K562 (cell line): ENCODE measurements around the gene ADPRM.

Experiments
- CHD2 ChIP-seq: IDR thresholded peaks from 2 replicates; pipeline ENCODE4 v1.6.1; 2011; ENCODE audit warnings: low read depth, low read length
- RNF2 ChIP-seq: sonication (generic); IDR thresholded peaks from 2 replicates; pipeline ENCODE4 v1.6.1; 2016
- ZNF561 ChIP-seq: fragments of 450-650 bp; formaldehyde crosslinking; conservative IDR thresholded peaks from 2 replicates; pipeline ENCODE4 v1.4.0; 2020; ENCODE audit warnings: mild to moderate bottlenecking, moderate library complexity
- TF ChIP-seq, protein P1 (sequence below): sonication (generic); formaldehyde crosslinking; IDR thresholded peaks from 2 replicates; pipeline ENCODE4 v1.8.0; 2023; ENCODE audit warnings: mild to moderate bottlenecking, missing genetic modification reagents
- TF ChIP-seq, protein P2 (sequence below), 3 experiments: IDR thresholded peaks in 2 of 3; conservative IDR thresholded peaks in 1 of 3; 2 replicates each; pipeline ENCODE4 v1.5.1; 2011 to 2012; ENCODE audit warnings: low read length in 3 of 3, mild to moderate bottlenecking in 3 of 3, control low read depth in 2 of 3, improper control_type of control experiment in 1 of 3, inconsistent platforms in 1 of 3, low read depth in 1 of 3, mixed read lengths in 1 of 3, moderate library complexity in 1 of 3; ENCODE audit not compliant: insufficient read depth in 2 of 3

GRCh38 chr17:10668775-10669174 lies 28.6 kb upstream of the ADPRM start:
- TF ChIP-seq CHD2 = no peak
- TF ChIP-seq, protein P1, sequence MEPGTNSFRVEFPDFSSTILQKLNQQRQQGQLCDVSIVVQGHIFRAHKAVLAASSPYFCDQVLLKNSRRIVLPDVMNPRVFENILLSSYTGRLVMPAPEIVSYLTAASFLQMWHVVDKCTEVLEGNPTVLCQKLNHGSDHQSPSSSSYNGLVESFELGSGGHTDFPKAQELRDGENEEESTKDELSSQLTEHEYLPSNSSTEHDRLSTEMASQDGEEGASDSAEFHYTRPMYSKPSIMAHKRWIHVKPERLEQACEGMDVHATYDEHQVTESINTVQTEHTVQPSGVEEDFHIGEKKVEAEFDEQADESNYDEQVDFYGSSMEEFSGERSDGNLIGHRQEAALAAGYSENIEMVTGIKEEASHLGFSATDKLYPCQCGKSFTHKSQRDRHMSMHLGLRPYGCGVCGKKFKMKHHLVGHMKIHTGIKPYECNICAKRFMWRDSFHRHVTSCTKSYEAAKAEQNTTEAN (CRISPR knock-in tag) = no peak
- no peak for TF ChIP-seq ZNF561 (CRISPR knock-in tag)
- TF ChIP-seq, protein P2, sequence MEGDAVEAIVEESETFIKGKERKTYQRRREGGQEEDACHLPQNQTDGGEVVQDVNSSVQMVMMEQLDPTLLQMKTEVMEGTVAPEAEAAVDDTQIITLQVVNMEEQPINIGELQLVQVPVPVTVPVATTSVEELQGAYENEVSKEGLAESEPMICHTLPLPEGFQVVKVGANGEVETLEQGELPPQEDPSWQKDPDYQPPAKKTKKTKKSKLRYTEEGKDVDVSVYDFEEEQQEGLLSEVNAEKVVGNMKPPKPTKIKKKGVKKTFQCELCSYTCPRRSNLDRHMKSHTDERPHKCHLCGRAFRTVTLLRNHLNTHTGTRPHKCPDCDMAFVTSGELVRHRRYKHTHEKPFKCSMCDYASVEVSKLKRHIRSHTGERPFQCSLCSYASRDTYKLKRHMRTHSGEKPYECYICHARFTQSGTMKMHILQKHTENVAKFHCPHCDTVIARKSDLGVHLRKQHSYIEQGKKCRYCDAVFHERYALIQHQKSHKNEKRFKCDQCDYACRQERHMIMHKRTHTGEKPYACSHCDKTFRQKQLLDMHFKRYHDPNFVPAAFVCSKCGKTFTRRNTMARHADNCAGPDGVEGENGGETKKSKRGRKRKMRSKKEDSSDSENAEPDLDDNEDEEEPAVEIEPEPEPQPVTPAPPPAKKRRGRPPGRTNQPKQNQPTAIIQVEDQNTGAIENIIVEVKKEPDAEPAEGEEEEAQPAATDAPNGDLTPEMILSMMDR (IDR thresholded peaks at IDR 0.05 in 2 of 3, conservative IDR thresholded peaks at IDR 0.05 in 1 of 3; ENCODE audit: insufficient read depth in 2 of 3, low read depth in 1 of 3, low read length in 3 of 3) = no peak
- TF ChIP-seq RNF2 = no peak
